Measurements from ENCODE around the gene SFXN5.

The SFXN5 gene

DNA sequence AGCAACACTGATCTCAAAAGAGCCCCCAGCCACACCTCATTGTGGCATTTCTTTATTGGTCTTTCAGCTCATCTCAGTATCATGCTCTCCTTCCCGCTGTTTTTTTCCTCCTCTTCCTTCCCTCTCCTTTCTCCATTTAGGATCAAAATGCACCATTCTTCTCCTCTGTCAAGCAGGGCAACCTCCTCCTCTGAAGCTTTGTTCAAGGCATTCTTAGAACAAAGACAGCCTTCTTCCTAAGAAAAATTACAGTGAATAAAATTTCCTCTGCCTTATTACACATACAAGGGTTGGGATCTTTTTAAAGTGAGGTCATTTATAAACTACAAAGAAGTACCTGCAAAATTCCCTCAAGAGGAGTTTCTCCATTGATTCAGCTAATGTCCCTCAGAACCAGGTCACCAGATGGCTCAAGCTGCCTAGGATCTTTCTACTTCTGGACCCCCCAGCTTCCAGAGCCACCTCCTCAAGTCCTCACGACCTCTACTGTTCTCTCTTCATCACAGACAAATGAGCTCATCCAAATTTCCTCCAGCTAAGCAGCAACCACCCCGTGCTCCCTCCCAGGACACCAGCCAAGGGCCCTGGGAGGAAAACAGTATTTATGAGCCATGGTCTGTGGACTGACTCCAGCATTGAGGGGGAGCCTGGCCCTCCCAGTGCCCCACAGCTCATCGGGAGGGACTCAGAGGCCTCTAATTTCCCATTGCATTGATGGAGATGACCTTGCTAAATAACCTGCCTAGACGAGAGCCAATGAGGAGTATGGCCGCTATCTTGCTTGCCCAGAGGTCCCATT lies 18.0 kb downstream of the SFXN5 start:
- Mint-ChIP-seq H3K9me3 (ENCODE audit: low read depth) (no peaks in the 10 kb centered on the region), H3K27me3 (no peaks in the 10 kb centered on the region), H3K4me1 (ENCODE audit: low read depth) (no peaks in the 10 kb centered on the region), H3K27ac (no peak overlapping the region), H3K4me3 (no peak overlapping the region), H3K36me3 (peaks cover 9% of the 10 kb centered on the region)

DNA sequence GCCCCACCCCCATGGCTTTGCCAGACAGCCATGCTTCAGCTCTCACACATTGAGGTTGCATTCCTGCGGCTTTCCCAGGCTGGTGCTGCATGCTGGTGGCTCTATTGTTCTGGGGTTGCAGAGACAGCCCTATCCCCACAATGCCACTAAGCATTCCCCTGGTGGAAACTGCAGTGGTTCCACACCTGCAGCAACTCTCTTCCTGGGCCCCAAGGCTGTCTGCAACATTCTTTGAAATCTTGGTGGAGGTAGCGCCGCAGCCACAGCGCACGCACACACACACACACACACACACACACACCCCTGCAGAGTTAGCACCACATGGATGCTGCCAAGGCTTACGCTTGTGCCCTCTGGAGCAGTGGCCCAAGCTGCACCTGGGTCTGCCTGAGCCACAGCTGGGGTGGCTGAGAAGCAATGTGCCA lies 21.4 kb downstream of the SFXN5 start:
- Mint-ChIP-seq H3K9me3 (ENCODE audit: low read depth) (no peaks in the 10 kb centered on the region), H3K27me3 (no peaks in the 10 kb centered on the region), H3K4me3 (no peak overlapping the region), H3K4me1 (ENCODE audit: low read depth) (no peaks in the 10 kb centered on the region), H3K36me3 (peaks cover 2% of the 10 kb centered on the region), H3K27ac (no peak overlapping the region)

DNA sequence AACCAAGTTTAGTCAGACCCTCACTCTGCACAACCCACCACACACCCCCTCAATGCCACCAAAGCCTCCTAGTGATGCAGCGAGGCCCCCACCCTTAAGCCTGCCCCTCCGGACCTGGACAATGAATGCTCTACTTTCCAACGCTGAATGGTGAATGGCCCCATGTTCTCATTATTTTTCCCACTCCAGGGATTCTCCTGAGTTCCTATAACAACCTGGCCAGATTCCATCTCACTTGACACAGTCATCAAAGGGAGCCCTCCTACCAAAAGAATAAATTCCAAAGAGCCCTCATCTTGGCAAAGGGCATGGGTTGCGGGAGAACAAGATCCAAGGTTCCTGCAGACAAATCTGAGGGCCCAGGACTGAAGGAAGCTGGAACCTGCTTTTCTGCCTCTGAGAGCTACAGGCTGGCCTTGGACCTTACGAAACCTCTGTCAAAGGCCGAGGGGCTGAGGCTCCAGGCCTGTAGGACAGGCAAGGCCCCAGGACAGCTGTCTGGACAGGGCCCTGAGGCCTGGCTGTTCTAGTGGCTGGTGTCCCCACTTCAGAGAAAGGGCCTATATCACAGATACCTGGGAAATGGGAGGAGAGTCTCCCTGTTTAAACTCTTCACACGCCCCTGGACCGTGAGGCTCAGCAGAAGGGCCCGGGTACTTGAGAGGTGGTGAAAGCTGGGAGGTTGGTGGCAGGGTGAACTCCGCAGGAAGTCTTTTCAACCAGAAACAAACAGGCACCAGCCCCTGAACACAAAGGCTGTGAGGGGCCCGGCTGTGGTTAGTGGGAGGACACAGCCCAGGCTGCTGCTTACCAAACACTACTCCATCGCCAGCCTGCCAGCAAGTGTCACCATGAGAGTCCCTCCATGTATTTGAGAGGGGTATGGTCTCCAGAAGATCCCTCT lies 27.3 kb downstream of the SFXN5 start:
- H3K4me3 Mint-ChIP-seq, result no peak overlapping the region
- H3K27ac Mint-ChIP-seq, result no peak overlapping the region
- H3K4me1 Mint-ChIP-seq (ENCODE audit: low read depth), result peaks cover 12% of the 10 kb centered on the region
- no peaks in the 10 kb centered on the region for H3K27me3 Mint-ChIP-seq
- H3K36me3 Mint-ChIP-seq, result peaks cover 3% of the 10 kb centered on the region
- no peaks in the 10 kb centered on the region for H3K9me3 Mint-ChIP-seq (ENCODE audit: low read depth)

DNA sequence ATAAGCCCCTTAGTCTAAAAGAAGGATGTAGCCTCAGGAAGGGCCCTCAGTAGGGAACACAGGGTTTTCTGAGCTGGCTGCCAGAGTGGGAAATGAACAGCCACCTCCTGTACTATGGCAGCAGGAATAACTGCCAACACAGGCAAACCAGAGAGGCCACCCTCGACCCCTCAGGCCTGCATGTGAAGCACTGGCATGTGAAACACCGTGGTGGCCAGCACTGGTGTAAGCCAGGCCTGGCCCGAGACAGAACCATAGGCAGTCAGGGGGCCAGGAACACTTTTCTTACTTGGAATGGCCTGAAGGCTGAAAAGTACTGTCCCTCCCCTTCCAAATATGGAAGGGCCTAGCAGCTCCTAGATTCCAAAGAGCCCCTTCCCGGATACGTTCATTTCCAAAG lies 28.2 kb downstream of the SFXN5 start:
- H3K9me3 Mint-ChIP-seq (ENCODE audit: low read depth), result no peaks in the 10 kb centered on the region
- H3K27me3 Mint-ChIP-seq, result no peaks in the 10 kb centered on the region
- H3K36me3 Mint-ChIP-seq, result peaks cover 3% of the 10 kb centered on the region
- H3K4me3 Mint-ChIP-seq, result no peak overlapping the region
- no peak overlapping the region for H3K27ac Mint-ChIP-seq
- peaks cover 12% of the 10 kb centered on the region for H3K4me1 Mint-ChIP-seq (ENCODE audit: low read depth)

DNA sequence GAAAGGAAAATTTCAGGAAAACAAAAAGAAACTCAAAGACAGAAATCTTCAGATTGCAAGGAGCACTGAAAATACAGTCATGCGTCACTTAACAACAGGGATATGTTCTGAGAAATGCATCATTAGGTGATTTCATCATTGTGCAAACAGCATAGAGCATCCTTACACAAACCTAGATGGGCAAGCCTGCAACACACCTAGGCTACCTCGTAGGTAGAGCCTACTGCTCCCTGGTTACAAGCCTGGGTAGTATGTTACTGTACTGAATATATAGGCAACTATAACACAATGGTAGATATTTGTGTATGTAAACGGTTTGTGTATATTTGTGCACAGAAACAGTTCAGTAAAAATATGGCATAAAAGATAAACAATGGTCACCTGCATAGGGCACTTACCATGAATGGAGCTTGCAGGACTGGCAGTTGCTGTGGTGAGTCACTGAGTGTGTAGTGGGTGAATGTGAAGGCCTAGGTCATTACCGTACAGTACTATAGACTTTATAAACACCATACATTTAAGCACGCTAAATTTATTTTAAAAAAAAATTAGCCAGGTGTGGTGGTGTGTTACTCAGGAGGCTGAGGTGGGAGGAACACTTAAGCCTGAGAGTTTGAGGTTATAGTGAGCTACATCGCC lies 33.4 kb downstream of the SFXN5 start:
- no peaks in the 10 kb centered on the region for H3K9me3 Mint-ChIP-seq (ENCODE audit: low read depth)
- peaks cover 8% of the 10 kb centered on the region for H3K36me3 Mint-ChIP-seq
- H3K27ac Mint-ChIP-seq, result no peak overlapping the region
- H3K4me1 Mint-ChIP-seq (ENCODE audit: low read depth), result no peaks in the 10 kb centered on the region
- H3K4me3 Mint-ChIP-seq, result no peak overlapping the region
- H3K27me3 Mint-ChIP-seq, result no peaks in the 10 kb centered on the region

DNA sequence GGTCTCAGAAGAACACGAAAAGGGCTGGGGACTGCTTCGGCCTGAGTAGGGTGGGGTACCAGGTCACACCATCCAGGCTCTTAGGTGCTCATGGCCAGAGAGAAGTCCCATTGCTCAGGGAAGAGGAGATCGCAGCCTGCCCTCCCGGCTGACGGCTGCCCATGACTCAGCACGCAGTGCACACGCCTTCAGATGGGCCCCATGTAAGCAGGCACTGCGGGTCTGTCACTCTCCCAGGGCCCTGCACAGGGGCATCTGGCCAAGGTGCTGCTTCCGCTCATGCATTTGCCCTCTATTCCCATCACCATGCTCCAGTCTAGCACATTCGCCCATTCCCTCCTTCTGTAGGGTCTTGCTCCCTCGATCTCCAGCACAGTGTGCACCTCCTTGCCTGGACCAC lies 34.7 kb downstream of the SFXN5 start:
- Mint-ChIP-seq H3K27ac (no peak overlapping the region), H3K9me3 (ENCODE audit: low read depth) (no peaks in the 10 kb centered on the region), H3K36me3 (peaks cover 8% of the 10 kb centered on the region), H3K27me3 (no peaks in the 10 kb centered on the region), H3K4me3 (no peak overlapping the region), H3K4me1 (ENCODE audit: low read depth) (no peaks in the 10 kb centered on the region)

DNA sequence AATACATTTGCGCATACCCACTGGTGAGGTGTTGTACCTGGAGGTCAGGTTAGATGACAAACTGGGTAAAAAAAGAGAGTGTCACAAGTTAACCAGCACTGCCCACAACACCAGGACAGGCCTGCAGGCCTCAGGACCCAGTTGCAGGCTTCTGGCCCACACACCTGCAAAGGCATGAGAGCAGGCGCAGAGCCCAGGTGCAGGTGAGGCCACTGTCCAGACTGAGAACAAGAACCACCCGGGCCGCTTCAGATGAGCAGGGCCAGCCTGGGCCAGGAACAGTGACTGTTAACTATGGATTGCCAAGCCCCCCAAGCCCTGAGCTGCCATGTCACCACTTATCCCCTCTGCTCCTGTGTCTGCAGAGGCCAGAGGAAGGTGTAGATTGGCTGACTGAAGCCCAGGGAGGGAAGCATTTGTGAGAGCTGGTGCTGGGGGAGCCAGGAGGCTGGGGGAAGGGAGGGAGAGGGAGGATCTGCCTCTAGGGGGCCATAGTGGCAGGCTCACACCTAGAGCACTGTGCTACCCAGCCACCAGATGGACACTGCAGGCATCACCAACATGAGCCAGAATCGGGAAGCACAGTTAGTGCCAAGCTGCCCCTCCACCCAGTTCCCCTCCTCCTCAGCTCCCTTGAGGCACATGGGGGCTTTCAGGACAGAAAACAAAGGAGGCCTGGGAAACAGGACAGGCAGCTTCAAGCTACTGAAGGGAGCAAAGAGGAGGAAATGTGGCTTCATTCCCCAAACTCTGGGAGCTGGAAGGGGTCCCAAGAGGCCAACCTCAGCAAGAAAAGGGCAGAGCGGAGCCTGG lies 35.4 kb downstream of the SFXN5 start:
- no peaks in the 10 kb centered on the region for H3K27me3 Mint-ChIP-seq
- no peaks in the 10 kb centered on the region for H3K4me1 Mint-ChIP-seq (ENCODE audit: low read depth)
- peaks cover 10% of the 10 kb centered on the region for H3K36me3 Mint-ChIP-seq
- no peaks in the 10 kb centered on the region for H3K9me3 Mint-ChIP-seq (ENCODE audit: low read depth)
- no peak overlapping the region for H3K27ac Mint-ChIP-seq
- H3K4me3 Mint-ChIP-seq, result no peak overlapping the region

DNA sequence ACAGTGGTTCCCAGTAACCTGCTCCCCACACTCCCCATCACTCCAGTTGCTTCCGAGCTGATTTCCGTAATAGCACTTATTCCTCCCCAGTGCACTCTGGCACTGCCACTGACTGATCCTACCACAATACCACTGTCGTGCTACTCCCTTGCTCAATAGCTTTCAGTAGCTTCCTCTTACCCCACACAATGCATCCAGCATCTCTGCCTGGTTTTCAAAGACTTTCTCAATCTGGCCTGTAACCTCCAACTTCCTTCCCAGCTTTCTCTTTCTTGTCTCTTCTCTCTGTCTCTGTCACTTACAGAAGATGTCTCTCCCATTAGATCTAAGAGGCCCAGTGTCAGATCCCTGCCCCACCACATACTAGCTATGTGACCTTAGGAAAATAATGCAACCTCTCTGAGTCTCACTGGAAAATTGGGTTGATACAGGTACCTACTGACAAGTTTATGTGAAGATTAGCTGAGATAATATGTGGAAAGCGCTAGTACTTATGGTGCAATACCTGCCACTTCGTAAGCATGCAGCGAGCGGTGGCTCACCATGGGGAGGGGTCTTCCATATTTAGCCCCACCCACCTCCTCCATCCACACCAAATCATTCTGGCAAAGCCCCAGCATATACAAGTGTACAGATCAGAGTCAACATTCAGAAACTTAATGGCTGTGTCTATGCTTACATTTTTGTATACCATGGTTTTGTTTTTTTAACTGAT lies 36.7 kb downstream of the SFXN5 start:
- peaks cover 14% of the 10 kb centered on the region for H3K36me3 Mint-ChIP-seq
- H3K4me3 Mint-ChIP-seq, result no peak overlapping the region
- H3K4me1 Mint-ChIP-seq (ENCODE audit: low read depth), result no peaks in the 10 kb centered on the region
- no peaks in the 10 kb centered on the region for H3K27me3 Mint-ChIP-seq
- no peak overlapping the region for H3K27ac Mint-ChIP-seq
- no peaks in the 10 kb centered on the region for H3K9me3 Mint-ChIP-seq (ENCODE audit: low read depth)

DNA sequence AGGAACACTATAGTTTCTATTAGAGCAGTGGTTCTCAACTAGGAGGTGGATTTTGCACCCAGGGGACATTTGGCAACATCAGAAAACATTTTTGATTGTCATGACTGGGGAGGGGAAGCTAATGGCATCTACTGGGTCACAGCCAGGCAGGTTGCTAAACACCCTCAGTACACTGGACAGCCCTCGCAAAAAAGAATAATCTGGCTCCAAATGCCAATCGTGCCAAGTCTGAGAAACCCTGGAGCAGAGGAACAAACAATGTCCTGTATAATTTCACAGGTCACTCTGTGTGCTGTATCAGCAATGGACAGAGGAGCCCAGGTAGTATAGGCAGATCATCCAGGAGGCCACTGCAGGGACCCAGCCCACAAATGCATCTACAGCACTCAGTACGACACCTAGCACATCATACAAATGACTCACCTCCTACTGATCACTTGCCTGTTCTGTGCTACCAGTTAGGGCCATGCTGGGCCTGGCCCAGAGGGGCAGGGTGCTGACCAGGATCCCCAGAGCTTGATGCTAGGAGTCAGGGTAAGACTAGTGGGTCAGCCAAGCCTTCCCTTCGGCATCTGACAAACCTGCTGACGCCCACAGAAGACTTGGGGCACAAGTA lies 37.6 kb downstream of the SFXN5 start:
- Mint-ChIP-seq H3K4me1 (ENCODE audit: low read depth) (no peaks in the 10 kb centered on the region), H3K27ac (no peak overlapping the region), H3K4me3 (no peak overlapping the region), H3K27me3 (no peaks in the 10 kb centered on the region), H3K36me3 (peaks cover 11% of the 10 kb centered on the region), H3K9me3 (ENCODE audit: low read depth) (no peaks in the 10 kb centered on the region)

DNA sequence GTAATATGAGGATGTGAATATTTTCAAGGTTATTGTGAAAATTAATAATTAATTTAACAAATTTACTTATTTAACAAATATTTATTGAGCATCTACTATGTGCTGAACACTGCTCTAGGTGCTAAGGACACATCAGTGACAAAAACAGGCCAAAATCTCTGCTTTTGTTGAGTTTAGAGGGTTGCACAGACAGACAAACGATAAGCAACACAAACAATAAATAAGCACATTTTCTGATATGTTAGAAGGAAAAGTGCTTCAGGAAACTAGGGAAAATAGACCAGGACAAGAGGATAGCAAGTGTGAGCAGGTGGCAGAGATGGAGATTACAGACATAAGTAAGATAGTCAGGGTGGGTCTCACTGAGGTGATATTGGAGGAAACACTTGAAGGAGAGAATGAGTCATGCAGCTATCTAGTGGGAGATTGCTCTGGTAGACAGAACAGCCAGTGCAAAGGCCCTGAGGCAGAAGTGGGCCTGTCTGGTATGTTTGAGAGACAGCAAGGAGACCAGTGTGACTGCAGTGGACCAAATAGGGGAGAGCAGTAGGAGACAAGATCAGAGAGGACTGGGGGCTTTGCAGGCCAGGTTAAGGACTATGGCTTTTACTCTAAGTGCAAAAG lies 38.3 kb downstream of the SFXN5 start:
- Mint-ChIP-seq H3K27ac (no peak overlapping the region), H3K4me1 (ENCODE audit: low read depth) (no peaks in the 10 kb centered on the region), H3K9me3 (ENCODE audit: low read depth) (no peaks in the 10 kb centered on the region), H3K27me3 (no peaks in the 10 kb centered on the region), H3K4me3 (no peak overlapping the region), H3K36me3 (peaks cover 11% of the 10 kb centered on the region)

DNA sequence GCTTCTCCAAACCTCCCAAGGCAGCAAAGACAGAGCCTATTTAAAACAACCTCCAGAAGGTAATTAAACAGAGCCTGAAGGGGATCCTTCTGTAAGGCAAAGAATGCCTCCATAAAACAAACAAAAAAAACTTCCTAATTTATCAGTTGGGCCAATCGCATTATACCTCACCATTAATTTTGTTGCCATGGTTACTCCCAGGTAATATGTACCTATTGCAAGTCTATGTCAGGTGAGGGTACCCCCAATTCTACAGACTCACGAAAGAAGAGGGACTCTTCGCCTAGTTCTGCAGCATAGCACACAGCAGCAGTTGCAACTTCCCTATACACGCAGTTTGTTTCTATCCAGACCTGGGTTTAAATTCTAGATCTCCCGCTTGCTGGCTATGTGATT lies 38.8 kb downstream of the SFXN5 start:
- Mint-ChIP-seq H3K9me3 (ENCODE audit: low read depth) (no peaks in the 10 kb centered on the region), H3K4me1 (ENCODE audit: low read depth) (no peaks in the 10 kb centered on the region), H3K36me3 (peaks cover 9% of the 10 kb centered on the region), H3K27me3 (no peaks in the 10 kb centered on the region), H3K27ac (no peak overlapping the region), H3K4me3 (no peak overlapping the region)

DNA sequence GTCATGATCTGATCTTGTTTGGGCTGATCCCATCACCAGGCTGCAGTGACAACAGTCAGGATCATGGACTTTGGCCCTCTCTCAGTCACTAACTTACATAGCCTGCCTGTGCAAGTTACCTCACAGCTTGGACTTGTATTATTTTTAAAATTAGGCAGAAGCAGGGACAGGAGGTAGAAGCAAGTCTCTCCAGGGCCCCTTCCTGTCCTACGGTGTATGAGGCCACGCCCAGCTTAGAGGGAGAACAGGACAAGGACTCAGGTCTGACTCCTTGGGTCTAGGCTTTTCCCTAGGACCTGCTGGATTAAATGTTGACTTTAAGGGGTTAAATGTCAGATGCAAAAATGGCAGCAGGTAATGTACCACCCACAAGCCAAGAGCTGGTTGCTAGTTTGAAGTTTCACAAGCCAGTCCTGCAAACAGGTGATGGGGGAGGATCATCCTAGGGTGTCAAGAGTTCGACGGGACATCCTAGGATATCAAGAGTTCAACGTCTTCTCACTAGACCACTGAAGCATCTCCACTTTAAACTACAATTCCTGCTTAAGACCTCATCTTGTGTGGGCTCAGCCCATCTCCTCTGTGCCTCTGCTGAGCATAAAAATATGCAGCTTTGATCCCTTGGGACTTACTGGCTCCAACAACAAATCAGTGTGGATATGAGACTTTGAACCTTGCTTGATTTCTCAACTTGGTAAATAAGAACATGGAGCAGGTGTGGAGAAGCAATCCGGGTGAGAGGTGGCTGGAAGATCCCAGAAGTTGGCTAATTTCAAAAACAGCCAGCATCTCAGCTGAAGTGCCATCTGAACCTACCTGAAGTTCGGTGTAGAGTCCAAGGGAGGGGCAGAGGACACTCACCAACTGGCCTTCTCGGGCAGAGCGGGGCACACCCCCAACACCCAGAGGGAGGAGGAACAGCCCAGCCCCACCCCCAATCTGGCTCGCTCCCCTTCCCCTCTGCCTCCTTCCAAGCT lies 39.5 kb downstream of the SFXN5 start:
- Mint-ChIP-seq H3K36me3 (peaks cover 7% of the 10 kb centered on the region), H3K9me3 (ENCODE audit: low read depth) (no peaks in the 10 kb centered on the region), H3K27ac (no peak overlapping the region), H3K27me3 (no peaks in the 10 kb centered on the region), H3K4me1 (ENCODE audit: low read depth) (no peaks in the 10 kb centered on the region), H3K4me3 (no peak overlapping the region)

Data from activated naive CD8-positive, alpha-beta T cell (primary cell).